NCI-H2107 treated with DMSO at 0.1 percent for 48 hours (cell line): ENCODE results near the gene FHAD1.
A peak's percentile ranks its signal among the peaks of the same experiment; 100 is the strongest.
"Not testable (repeated sequence)": the region's sequence is repeated elsewhere in the genome, so short reads cannot be mapped to it uniquely, and the experiment has no call there.

Experiments used
- DNase-seq: peaks from one replicate; lab custom pipeline; 2025; ENCODE audit not compliant: unreplicated experiment; lab: John Stamatoyannopoulos, UW

Gene FHAD1

GRCh38 chr1:15303935-15304334 is 56.9 kb downstream of the FHAD1 start:
- DNase-seq, result no peak

- peak; percentile 34 for DNase-seq
Observed at GRCh38 chr1:15304708-15305467, 57.9 kb downstream of the FHAD1 start.

GRCh38 chr1:15305468-15305770 is 58.4 kb downstream of the FHAD1 start:
- no peak for DNase-seq

- DNase-seq, result not testable (repeated sequence)
Observed at GRCh38 chr1:15306352-15306751, 59.3 kb downstream of the FHAD1 start.

GRCh38 chr1:15308135-15308534 is 61.1 kb downstream of the FHAD1 start:
- DNase-seq, result no peak

- DNase-seq, result no peak
Observed at GRCh38 chr1:15308621-15309027, 61.6 kb downstream of the FHAD1 start.

- DNase-seq, result no peak
Observed at GRCh38 chr1:15309687-15310086, 62.7 kb downstream of the FHAD1 start.

GRCh38 chr1:15310544-15310943 is 63.5 kb downstream of the FHAD1 start:
- no peak for DNase-seq

GRCh38 chr1:15311122-15311822 is 64.2 kb downstream of the FHAD1 start:
- no peak for DNase-seq

- no peak for DNase-seq
Observed at GRCh38 chr1:15311880-15312279, 64.9 kb downstream of the FHAD1 start.

- DNase-seq, result no peak
Observed at GRCh38 chr1:15312626-15313411, 65.8 kb downstream of the FHAD1 start.

- no peak for DNase-seq
Observed at GRCh38 chr1:15314328-15315281, 67.6 kb downstream of the FHAD1 start.

- DNase-seq, result no peak
Observed at GRCh38 chr1:15315815-15316214, 68.8 kb downstream of the FHAD1 start.

- no peak for DNase-seq
Observed at GRCh38 chr1:15316510-15316909, 69.5 kb downstream of the FHAD1 start.

- DNase-seq, result no peak
Observed at GRCh38 chr1:15320267-15320666, 73.2 kb downstream of the FHAD1 start.

- DNase-seq, result no peak
Observed at GRCh38 chr1:15321601-15322000, 74.6 kb downstream of the FHAD1 start.

GRCh38 chr1:15322648-15323350 is 75.8 kb downstream of the FHAD1 start:
- no peak for DNase-seq

- DNase-seq, result peak; percentile 48
Observed at GRCh38 chr1:15323351-15323988, 76.4 kb downstream of the FHAD1 start.

GRCh38 chr1:15323989-15324868 is 77.2 kb downstream of the FHAD1 start:
- no peak for DNase-seq
